Neural crest cell (in vitro differentiated cells): ENCODE results near the gene XRCC6. TPM values are rescaled to one million over a fixed set of nuclear protein-coding genes. Genes with fewer than 3 reads are reported as not detected.
"Not testable (repeated sequence)": the region's sequence is repeated elsewhere in the genome, so short reads cannot be mapped to it uniquely, and the experiment has no call there.

Source experiments
- DNase-seq: peaks from one replicate; pipeline ENCODE4 v3.0.0; 2021; ENCODE audit warnings: low read depth, mixed read lengths, low spot score
- H3K27ac Mint-ChIP-seq: one replicate; pipeline ENCODE4 v1.8.0; 2021; ENCODE audit warnings: mild to moderate bottlenecking, mixed read lengths; ENCODE audit not compliant: unreplicated experiment
- H3K27me3 Mint-ChIP-seq: 2 replicates; pipeline ENCODE4 v1.8.0; 2021; ENCODE audit warnings: low read depth, mild to moderate bottlenecking, mixed read lengths
- H3K36me3 Mint-ChIP-seq: 2 replicates; pipeline ENCODE4 v1.8.0; 2021; ENCODE audit warnings: low read depth, mild to moderate bottlenecking, mixed read lengths
- H3K4me1 Mint-ChIP-seq: 2 replicates; pipeline ENCODE4 v1.8.0; 2021; ENCODE audit warnings: mixed read lengths
- H3K4me3 Mint-ChIP-seq: one replicate; pipeline ENCODE4 v1.8.0; 2021; ENCODE audit warnings: mild to moderate bottlenecking, mixed read lengths
- H3K9me3 Mint-ChIP-seq: 2 replicates; pipeline ENCODE4 v1.8.0; 2021; ENCODE audit warnings: mixed read lengths
- CTCF ChIP-seq: fragments of 200-600 bp; sonication (generic); conservative IDR thresholded peaks from 2 replicates; pipeline ENCODE4 v1.5.0; 2021; ENCODE audit warnings: antibody characterized with exemption, mild to moderate bottlenecking
- total RNA-seq: library from RNA; stranded (reverse); gene quantifications from 2 replicates; pipeline ENCODE4 v1.2.1, GENCODE V29; 2021

Gene XRCC6
- total RNA-seq, 1 donor from 2014 or later = 427 TPM

GRCh38 chr22:41668971-41669911 is 48.1 kb downstream of the XRCC6 start:
- TF ChIP-seq CTCF = no peak
- peak overlapping the region; percentile 3 for H3K4me3 Mint-ChIP-seq
- no peak overlapping the region for H3K27ac Mint-ChIP-seq
- no peak for DNase-seq
- H3K4me1 Mint-ChIP-seq = peaks cover 12% of the 10 kb centered on the region
- peaks cover 2% of the 10 kb centered on the region for H3K27me3 Mint-ChIP-seq
- peaks cover 3% of the 10 kb centered on the region for H3K36me3 Mint-ChIP-seq
- no peaks in the 10 kb centered on the region for H3K9me3 Mint-ChIP-seq

DNA sequence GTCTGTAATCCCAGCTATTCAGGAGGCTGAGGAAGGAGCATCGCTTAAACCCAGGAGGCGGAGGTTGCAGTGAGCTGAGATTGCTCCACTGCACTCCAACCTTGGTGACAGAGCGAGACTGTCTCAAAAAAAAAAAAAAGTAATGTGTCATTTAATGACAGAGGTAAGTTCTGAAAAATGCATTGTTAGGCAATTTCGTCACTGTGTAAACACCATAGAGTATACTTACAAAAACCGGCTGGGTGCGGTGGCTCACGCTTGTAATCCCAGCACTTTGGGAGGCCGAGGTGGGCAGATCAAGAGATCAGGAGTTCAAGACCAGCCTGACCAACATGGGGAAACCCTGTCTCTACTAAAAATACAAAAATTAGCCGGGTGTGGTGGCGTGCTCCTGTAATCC is 51.0 kb downstream of the XRCC6 start:
- not testable (repeated sequence) for H3K4me3 Mint-ChIP-seq, H3K9me3 Mint-ChIP-seq, H3K36me3 Mint-ChIP-seq, DNase-seq, H3K27me3 Mint-ChIP-seq, H3K4me1 Mint-ChIP-seq
- peak overlapping the region; percentile 43 for H3K27ac Mint-ChIP-seq

GRCh38 chr22:41672780-41673509 is 51.9 kb downstream of the XRCC6 start:
- no peak for DNase-seq
- H3K36me3 Mint-ChIP-seq = peaks cover 9% of the 10 kb centered on the region
- H3K9me3 Mint-ChIP-seq = no peaks in the 10 kb centered on the region
- no peaks in the 10 kb centered on the region for H3K27me3 Mint-ChIP-seq
- H3K4me1 Mint-ChIP-seq = no peaks in the 10 kb centered on the region
- H3K27ac Mint-ChIP-seq = no peak overlapping the region
- no peak overlapping the region for H3K4me3 Mint-ChIP-seq
- TF ChIP-seq CTCF = peak; percentile 29

- peaks cover 14% of the 10 kb centered on the region for H3K36me3 Mint-ChIP-seq
- H3K27ac Mint-ChIP-seq = no peak overlapping the region
- H3K4me3 Mint-ChIP-seq = no peak overlapping the region
- no peak for DNase-seq
- H3K27me3 Mint-ChIP-seq = no peaks in the 10 kb centered on the region
- H3K9me3 Mint-ChIP-seq = no peaks in the 10 kb centered on the region
- H3K4me1 Mint-ChIP-seq = no peaks in the 10 kb centered on the region
- no peak for TF ChIP-seq CTCF
Observed at GRCh38 chr22:41674846-41675340, 53.8 kb downstream of the XRCC6 start.

DNA sequence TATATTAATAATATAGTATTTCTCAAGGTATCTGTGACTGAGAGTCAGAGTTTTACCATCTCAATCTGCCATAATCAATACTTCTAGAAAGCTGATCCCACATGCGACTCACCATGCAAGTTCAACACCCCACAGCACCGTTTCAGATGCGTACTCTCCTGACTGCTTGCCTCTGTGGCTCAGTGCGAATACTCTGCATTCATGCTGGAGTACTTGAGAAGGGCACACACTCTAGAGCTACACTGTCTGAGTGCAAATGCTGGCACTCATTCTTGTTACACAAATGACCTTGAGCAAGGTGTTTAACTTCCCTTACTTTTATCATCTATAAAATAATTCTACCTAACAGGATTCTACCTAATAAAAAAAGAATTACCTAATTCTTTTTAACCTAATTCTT is 55.0 kb downstream of the XRCC6 start:
- H3K4me1 Mint-ChIP-seq = no peaks in the 10 kb centered on the region
- no peak for TF ChIP-seq CTCF
- no peak overlapping the region for H3K27ac Mint-ChIP-seq
- no peaks in the 10 kb centered on the region for H3K27me3 Mint-ChIP-seq
- H3K4me3 Mint-ChIP-seq = no peak overlapping the region
- peaks cover 14% of the 10 kb centered on the region for H3K36me3 Mint-ChIP-seq
- DNase-seq = no peak
- H3K9me3 Mint-ChIP-seq = no peaks in the 10 kb centered on the region

- Mint-ChIP-seq H3K36me3 (peaks cover 10% of the 10 kb centered on the region), H3K9me3 (no peaks in the 10 kb centered on the region), H3K27ac (no peak overlapping the region), H3K4me3 (peak overlapping the region; percentile 97), H3K27me3 (no peaks in the 10 kb centered on the region), H3K4me1 (peaks cover 5% of the 10 kb centered on the region)
- no peak for DNase-seq
- no peak for TF ChIP-seq CTCF
Observed at GRCh38 chr22:41681616-41682015, 60.5 kb downstream of the XRCC6 start.
